Measurements from ENCODE around the gene GPHB5. TPM values are rescaled to one million over a fixed set of nuclear protein-coding genes. Genes with fewer than 3 reads are reported as not detected.
A peak's percentile ranks its signal among the peaks of the same experiment; 100 is the strongest.

The GPHB5 gene
- total RNA-seq, 1 experiment from 2014 or later, result not detected

DNA sequence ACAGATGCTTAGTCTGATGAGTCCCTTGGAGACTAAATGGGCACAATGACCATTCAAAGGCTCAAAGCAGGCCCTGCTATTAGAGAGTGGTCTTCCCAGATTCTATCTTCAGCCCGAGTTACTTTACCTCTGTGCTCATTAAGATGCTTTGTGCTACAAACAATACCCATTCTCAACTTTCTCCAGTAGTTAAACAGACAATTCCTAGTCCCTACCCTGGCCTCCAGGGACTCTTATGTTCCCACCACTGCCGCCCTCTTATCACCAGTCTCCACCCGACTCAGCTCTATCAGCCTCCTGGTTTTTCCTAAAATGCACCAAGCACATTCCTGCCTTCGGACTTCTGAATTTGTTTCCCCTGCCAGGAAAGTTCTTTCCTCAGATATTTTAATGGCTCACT, 25.6 kb upstream of the GPHB5 start:
- Histone ChIP-seq H3K4me3 (ENCODE audit: low read depth, low read length, poor library complexity, severe bottlenecking) (no peak overlapping the region), H3K27ac (ENCODE audit: low read depth, low read length, poor library complexity, severe bottlenecking) (no peak overlapping the region), H3K4me1 (ENCODE audit: insufficient read depth, low read length, poor library complexity, severe bottlenecking) (peaks cover 24% of the 10 kb centered on the region), H3K36me3 (ENCODE audit: insufficient read depth, low read length, poor library complexity, severe bottlenecking) (no peaks in the 10 kb centered on the region), H3K27me3 (replicated peaks; ENCODE audit: insufficient read depth, low read depth, low read length, poor library complexity) (no peaks in the 10 kb centered on the region), H3K9me3 (ENCODE audit: low read depth, low read length, poor library complexity, severe bottlenecking) (no peaks in the 10 kb centered on the region)
- ChIA-PET POLR2A (ENCODE audit: low non-redundant PET) (no interaction called here), CTCF (no interaction called here)
- intact Hi-C loops (cut with micrococcal nuclease; ENCODE audit: unreplicated experiment), result no loop called here
- no TSS peak for BruUV-seq (replicated peaks)
- DNase-seq (ENCODE audit: low spot score), result peak; percentile 14
- TF ChIP-seq CTCF (conservative IDR thresholded peaks at IDR 0.05; ENCODE audit: low read depth, low read length) (no peak), EZH2 (IDR thresholded peaks at IDR 0.05; ENCODE audit: borderline replicate concordance, low read depth, low read length, poor library complexity, severe bottlenecking) (no peak)

DNA sequence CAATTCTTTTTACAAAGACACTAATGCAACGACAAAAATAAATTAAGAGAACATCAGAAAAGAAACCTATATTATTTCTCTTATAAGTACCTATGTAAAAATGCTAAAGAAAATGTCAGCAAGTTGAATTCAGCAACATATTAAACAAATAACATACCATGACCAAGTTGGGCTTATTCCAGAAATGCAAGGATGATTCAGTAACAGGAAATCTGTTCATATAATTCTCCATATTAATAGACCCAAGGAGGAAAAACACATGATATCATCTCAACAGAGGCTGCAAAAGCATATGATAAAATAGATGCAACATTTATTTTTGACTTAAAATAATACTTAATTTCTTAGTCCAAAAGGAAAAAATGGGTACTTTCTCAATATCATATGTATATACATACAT, 25.1 kb upstream of the GPHB5 start:
- Histone ChIP-seq H3K27ac (ENCODE audit: low read depth, low read length, poor library complexity, severe bottlenecking) (no peak overlapping the region), H3K4me1 (ENCODE audit: insufficient read depth, low read length, poor library complexity, severe bottlenecking) (peaks cover 24% of the 10 kb centered on the region), H3K36me3 (ENCODE audit: insufficient read depth, low read length, poor library complexity, severe bottlenecking) (no peaks in the 10 kb centered on the region), H3K4me3 (ENCODE audit: low read depth, low read length, poor library complexity, severe bottlenecking) (no peak overlapping the region), H3K27me3 (replicated peaks; ENCODE audit: insufficient read depth, low read depth, low read length, poor library complexity) (no peaks in the 10 kb centered on the region), H3K9me3 (ENCODE audit: low read depth, low read length, poor library complexity, severe bottlenecking) (no peaks in the 10 kb centered on the region)
- intact Hi-C loops (cut with micrococcal nuclease; ENCODE audit: unreplicated experiment), result no loop called here
- BruUV-seq (replicated peaks), result no TSS peak
- CTCF ChIA-PET, result no interaction called here
- POLR2A ChIA-PET (ENCODE audit: low non-redundant PET), result no interaction called here
- DNase-seq (ENCODE audit: low spot score), result peak; percentile 55
- TF ChIP-seq CTCF (conservative IDR thresholded peaks at IDR 0.05; ENCODE audit: low read depth, low read length) (no peak), EZH2 (IDR thresholded peaks at IDR 0.05; ENCODE audit: borderline replicate concordance, low read depth, low read length, poor library complexity, severe bottlenecking) (no peak)

DNA sequence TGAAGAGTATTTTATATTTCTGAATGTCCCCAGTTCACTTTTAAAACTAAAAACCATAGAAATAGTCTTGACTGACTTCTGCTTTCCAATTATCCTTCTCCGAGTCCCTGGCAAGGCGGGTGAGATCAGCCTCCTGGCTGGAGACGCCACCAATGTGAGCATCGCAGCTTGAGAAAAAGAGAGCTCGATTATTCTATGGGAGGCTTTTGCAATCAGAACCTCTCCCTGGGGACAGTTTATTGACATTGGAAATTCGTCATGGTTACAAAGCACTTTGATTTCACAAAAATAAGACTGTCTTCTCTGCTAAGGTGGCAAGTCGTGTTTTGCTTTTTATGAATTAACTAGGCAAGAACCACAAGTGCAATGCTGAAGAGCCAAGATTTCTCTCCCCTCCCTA, 23.6 kb upstream of the GPHB5 start:
- POLR2A ChIA-PET (ENCODE audit: low non-redundant PET), result no interaction called here
- CTCF ChIA-PET, result no interaction called here
- Histone ChIP-seq H3K27ac (ENCODE audit: low read depth, low read length, poor library complexity, severe bottlenecking) (no peak overlapping the region), H3K36me3 (ENCODE audit: insufficient read depth, low read length, poor library complexity, severe bottlenecking) (no peaks in the 10 kb centered on the region), H3K4me3 (ENCODE audit: low read depth, low read length, poor library complexity, severe bottlenecking) (no peak overlapping the region), H3K4me1 (ENCODE audit: insufficient read depth, low read length, poor library complexity, severe bottlenecking) (peaks cover 24% of the 10 kb centered on the region), H3K9me3 (ENCODE audit: low read depth, low read length, poor library complexity, severe bottlenecking) (no peaks in the 10 kb centered on the region), H3K27me3 (replicated peaks; ENCODE audit: insufficient read depth, low read depth, low read length, poor library complexity) (no peaks in the 10 kb centered on the region)
- TF ChIP-seq EZH2 (IDR thresholded peaks at IDR 0.05; ENCODE audit: borderline replicate concordance, low read depth, low read length, poor library complexity, severe bottlenecking) (no peak), CTCF (conservative IDR thresholded peaks at IDR 0.05; ENCODE audit: low read depth, low read length) (no peak)
- intact Hi-C loops (cut with micrococcal nuclease; ENCODE audit: unreplicated experiment), result no loop called here
- BruUV-seq (replicated peaks), result no TSS peak
- peak; percentile 69 for DNase-seq (ENCODE audit: low spot score)
